Measurements from ENCODE around the gene ZRANB1.

Gene ZRANB1

GRCh38 chr10:124996127-124996853 lies 54.4 kb downstream of the ZRANB1 start:
- no peak for DNase-seq

- no peak for DNase-seq
Measured at GRCh38 chr10:124996854-124997215, 54.9 kb downstream of the ZRANB1 start.

GRCh38 chr10:124997306-124997705 lies 55.4 kb downstream of the ZRANB1 start:
- DNase-seq, result no peak

DNA sequence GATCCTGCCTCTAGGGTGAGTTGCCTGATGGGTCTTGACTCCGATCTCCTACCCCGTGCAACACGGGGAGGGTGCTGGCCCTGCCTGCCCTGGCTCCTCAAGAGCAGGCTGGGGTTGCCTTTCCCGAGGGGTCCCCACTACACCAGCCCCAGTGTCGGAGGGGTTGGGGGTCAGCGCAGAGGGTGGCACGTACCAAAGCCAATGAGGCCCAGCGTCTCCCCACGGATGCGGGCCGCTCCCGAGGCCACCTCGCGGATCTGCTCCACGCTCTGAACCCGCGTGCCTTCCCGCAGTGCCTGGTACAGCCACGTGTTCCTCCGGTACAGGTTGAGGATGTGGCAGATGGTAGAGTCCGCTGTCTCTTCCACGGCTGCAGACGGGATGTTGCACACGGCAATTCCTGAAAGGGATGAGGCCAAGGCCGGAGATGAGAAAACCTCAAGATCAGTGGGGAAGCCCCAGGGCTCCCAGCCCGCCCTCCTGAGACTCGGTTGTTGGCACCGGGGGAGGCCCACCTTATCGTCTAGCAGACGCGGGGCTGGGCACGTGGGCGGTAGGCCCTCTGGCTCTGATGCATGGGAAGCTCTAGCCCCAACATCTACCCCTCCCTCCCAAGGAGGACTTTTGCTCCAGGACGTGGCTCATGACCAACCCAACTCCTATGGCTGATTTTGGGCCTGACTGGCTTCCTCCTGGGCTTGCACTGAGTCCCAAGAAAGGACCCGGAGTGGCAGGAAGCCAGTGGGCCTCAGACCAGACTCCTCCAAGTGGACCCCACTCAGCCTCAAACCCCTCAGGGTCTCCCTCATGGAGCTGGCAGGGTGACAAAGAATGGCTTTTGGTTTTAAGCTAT lies 56.1 kb downstream of the ZRANB1 start:
- DNase-seq, result no peak

DNA sequence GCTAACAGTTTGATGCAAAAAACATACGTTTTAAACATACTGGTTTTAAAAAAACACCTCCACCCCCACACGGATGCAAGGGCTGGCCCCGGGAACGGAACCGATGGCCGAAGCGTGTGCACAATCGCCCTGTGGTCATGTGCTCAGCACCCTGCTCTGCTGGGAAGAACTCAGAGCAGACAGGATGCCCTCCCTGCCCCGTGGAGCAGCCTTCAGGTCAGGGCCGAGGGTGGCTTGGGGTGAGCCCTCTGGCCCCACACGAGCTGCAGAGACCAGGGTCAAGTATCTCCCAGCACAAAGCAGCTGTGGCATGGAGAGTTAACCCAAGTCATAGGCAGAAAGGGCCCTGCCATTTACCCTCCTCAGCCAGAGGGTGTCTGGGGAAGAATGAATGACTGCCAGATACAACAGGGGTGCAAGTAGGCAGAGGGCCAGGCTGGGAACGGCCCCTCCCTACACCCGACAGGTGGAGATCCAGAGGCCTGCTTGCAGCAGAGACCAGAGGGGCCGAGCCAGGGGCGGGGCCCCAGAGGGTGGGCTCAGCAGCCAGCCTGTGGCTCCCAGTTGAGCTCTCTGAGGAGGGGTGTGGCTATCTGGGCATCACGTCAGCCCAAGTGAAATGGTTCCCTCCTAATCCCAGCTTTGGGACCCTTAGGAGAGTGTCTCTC lies 56.8 kb downstream of the ZRANB1 start:
- no peak for DNase-seq

DNA sequence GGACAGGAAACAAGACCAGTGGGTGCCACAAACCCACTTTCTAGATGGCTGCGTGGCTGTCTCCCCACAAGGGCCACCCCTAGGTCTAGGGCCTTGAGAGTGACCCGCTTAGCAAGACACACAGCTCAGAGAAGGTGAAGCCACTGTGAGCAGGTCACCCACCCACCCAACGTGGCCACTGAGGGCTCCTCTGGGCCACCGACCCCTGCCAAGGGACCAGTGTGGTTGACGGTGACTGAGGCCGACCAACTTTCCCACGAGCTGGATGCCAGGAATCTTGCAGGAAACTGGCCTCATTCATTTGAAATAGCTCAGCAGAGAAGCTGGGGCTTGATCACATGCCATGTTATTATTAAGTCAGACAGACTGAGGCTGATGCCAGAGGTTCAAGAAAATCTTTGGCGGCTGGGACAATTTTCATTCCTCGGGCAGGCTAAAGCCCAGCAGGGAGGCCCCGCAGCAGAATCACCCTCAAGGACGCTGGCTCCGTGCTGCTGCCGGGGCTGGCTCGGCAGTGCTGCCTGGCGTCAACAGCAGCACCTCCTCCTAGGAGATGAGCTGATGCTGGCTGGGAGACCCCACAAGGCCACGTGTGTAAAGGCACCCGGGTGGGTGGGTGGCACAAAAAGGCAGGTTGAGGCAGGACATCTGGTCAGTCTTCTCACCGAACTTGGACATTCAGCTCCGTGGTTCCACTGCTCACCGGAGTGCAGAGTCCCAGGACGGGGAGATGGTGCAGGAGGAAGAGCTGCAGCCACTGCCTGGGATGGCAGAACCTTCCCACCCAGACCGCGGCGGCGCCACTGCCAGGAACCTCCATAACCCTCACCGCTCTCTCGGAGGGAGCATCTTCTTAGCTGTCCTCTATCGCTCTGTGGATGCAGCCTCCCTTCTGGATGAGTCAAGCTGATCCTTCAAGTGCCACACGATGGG lies 57.8 kb downstream of the ZRANB1 start:
- DNase-seq, result no peak

DNA sequence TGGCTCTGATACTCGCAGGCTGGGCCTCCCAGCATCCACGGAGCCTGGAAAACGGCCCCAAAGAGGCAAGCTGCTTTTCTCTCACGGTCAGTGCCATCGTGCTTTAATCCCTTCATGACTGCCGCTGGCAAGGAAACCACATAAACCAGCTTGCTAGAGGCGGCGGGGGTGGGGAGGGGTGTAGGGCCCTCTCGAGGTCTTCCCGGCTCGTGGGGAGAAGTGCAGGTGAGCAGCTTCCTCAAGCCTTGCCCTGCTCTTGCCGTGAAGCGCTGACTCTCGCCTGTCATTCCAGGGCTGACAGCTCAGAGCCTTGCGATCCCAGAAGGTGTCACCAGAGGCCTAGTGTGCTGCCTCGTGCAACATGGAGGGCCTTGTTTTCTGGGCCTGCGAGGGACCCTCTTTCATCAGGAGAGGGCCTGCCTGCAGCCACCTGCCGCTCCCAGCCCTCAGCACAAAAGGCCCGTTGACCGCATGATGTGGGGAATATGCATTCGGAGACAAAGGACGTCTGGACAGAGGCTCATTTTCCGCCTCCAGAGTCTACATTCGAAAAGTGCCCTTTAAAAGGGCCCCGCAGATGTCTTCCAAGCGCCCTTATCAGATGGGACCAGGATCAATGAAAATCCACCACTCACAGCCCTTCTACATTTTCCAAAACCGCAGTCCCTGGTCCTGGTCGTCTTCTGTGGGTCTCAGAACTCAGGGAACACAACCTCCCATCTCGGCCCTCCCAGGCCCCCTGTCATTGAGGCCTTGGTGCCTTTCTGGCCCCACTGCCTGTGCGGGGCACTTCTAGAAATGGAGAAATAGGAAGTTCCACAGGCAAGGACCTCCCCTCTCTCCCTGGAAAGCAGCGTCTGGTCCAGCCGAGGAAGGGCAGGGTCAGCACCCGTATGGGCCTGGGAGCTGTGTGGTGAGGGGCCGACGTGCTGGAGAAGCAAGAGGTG lies 58.7 kb downstream of the ZRANB1 start:
- DNase-seq, result no peak

DNA sequence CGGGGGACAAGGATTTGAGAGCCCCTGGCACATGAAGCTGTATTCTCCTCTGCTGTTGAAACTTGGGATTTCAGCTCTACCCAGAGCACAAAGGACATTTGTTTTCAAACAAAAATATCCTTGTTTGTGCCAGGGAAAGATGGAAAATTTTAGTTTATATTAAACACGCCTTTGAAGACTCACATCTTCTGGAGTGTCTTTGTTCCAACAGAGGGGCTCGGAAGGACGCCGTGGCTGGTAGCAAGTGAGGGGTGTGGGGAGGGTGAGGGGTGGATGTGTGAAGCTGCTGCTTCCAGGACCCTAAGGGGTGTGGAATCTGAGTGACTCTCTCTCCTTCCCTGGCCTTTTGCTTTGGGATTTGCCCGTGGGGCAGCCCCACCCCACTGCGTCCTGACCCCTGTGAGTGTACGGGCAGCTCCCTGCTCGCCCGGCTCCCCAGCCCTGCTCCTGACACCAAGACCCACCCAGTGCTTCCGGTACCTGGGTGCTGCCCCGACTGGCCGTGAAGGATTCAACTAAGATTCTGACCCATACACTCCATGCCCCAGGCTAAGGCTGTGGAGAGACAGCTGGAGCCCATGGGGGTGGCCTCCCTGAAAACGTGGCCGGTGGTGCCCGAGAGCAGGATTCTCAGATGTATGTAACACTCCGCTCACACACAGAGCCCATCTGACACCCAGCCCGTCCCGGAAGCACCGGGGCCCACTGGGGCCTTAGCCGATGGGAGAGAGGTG lies 59.6 kb downstream of the ZRANB1 start:
- no peak for DNase-seq

DNA sequence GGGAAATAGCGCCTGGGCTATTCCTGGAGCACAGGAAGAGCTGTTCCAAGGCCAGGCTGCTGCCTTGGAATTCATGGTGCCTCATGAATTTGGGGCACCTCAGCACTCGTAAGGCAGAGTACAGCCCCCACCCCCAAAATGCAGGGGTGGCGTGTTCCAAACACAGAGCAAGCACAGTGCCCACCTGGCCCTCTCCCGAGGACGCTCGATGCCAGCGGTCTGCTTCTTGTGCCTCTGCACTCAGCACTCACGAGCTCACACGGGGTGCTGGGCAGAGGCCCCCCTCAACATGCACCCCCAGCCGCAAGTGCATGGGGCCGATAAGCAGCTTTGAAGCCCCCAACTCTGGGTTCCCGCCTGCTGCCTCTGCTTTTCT lies 60.1 kb downstream of the ZRANB1 start:
- no peak for DNase-seq

DNA sequence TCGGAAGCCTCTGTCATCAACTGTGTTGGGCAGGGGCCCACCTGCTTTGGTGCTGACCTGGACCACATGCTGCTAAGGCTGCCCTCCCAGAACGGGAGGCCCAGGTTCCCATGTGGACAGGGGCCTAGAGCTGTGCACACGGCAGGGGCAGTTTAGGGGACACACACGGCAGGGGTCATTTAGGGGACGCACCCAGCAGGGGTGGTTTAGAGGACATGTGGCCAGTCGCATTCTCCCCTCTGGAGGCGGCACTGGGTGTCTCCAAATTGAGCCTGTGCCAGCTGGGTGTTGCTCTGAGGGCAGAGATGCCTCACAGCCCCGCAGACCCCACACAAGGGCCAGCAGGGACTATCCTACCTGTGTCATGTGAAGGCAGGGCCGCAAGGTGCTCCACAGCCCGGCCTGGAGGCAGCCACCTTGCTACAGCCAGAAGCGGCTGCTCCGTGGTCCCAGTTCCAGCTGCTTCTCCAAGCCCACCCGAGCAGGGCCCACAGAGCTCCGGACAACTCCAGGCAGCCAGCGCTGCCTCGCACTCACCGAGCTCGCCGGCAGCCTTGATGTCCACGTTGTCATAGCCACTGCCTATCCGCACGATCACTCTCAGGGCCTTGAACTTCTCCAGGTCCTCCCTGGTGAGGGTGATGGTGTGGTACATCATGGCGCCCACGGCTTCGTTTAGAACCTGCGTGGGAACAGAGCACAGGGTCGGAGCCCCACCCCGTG lies 60.7 kb downstream of the ZRANB1 start:
- no peak for DNase-seq

DNA sequence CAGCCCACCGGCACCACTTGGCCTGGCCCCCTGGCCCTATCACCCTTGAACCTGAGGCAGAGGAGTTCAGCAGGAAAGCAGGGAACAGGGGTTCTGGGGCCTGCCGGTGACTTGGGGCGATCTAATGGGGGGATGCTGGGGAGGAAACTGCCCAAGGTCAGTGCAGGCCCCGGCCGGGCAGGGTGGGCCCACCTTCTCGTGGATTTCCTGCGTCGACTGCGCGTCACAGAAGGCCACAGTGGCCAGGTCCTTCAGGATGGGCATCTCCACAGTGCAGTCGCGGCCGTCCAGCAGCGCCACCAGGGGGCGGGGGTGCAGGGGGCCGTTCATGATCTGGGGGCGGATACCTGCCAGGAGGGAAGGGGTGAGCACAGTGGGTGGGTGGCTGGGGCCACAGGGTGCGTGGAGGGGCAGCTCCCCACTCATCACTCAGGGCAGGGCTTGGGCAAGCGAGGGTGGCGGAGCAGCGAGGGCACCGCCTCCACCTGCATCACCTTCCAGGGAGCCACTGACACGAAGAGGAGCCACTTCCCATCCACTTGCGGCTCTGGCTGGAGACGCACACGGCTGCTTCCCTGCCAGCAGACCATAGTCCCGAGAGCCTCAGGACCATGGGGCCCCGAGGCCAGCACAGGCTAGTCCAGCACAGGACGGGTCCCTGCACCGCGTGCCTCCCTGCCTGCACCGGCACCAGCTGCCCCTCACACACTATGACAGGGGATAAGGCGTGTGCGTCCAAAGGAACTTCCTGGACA lies 61.4 kb downstream of the ZRANB1 start:
- no peak for DNase-seq

DNA sequence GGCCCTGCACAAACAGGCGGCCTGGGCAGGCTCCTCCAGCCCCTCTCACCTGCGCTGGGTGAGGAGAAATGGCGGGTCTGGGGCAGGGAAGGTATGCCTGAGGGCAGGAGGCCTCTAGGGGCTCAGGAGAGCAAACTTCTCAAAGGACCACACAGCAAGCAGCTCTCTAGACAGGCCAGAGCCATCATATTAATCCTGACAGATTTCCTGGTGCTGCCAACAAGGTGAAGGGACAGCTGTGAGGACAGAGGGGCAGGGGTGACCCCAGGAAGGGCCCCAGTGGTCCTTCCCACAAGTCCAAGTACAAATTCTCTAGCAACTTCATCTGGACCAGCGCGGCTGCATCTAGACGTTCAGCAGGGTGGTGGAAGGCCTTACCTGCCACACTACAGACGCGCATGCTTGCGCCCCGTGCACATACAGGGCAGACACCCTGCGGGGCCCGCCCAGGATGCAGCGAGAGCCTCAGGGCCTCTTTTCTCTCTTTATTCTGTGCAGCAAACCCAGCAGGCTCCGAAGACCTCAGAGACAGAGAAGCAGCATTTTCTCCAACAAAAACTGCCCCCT lies 62.1 kb downstream of the ZRANB1 start:
- no peak for DNase-seq

DNA sequence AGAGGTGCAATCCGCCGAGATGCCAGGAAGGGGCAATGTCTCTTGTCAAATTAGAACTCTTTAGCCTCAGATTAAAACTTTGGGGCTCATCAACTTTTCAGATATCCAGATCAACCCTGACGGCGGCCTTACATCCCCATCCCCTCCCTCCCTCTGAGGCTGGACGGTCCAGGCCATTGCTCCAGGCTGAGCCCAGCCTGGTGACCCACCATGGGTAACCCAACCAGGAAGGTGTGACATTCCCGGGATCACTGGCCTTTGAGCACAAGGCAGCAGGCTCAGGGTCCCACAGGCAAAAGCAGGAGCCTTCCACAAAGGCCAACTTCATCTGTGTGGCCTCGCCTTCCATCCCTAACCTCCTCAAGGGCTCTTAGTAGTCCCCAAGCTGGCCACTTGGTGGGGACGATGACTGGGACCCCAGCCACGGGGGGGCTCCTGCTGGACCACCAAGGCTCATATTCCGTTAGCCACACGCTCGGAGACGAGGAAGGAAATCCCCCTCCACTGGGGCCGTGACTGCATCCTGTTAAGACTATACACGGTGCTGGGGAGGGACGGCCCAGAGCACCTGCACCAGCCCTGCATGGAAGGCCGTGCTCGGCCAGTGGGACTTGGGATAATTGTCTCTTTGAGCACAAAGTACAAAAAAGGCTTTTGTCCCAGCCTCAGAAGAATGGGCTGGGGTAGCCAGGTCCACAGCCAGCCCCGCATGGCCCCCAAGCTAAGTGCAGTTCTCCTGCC lies 62.8 kb downstream of the ZRANB1 start:
- DNase-seq, result no peak

DNA sequence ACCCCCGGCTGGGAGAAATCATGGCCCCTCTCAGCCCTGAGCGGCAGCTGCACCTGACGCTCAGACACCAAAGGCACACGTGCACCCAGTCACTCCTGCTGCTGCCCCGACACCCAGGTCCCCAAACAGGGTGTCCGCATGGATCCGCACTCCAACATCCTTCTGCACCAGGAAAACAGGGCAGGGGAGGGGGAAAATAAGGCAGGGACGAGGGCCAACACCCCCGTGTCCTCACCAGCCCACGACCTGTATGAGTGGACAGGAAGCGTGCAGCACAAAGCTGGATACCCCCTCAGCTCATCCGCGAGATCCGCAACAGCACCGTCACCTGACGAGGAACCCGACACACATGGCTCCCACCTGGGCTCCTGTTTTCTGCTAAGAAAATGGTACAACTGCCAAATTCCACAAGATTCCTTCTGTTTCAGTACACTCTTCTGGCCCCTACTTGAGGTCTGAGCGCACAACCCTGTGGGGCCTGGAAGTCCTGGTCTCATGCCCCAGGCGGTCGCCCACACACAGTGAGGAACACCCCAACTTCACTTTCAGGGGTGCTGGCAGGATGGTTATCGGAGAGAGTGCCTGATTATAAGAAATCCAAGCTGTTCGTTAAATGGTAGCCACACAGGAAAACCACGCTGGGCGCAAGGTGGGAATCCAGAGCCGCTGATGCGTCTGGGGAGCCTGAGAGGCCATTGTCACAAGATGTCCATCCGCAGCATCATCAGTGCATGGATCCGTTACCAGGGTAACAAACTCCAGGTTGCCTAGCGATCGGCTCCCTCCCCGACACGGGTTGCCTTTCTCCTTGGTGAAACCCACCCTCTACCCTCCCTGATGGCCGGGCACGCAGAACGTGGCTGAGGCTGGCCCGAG lies 63.6 kb downstream of the ZRANB1 start:
- no peak for DNase-seq

GRCh38 chr10:125006188-125006680 lies 64.3 kb downstream of the ZRANB1 start:
- no peak for DNase-seq

DNA sequence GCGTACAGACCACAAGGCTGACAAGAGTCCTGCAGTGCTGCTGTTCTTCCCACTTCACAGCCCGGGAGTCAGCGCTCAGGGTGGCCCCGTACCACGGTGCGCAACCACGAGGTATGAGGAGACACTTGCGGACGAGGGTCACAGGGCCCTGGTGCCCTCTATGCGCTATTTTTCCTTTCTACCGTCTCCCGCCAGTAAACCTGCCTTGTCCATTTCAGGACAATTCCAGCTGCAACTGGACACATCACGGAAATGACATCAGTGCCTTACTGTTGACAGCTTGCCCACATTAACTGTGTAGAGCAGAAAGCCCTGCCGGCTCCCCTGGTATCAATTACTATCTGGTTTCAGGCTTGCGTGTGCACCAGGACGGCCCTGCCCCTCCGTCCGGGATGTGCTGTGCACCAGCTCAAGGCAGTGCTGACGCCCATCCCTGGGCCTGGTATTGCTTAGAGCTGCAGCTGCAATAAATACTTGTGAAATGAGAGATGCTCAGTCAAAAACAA lies 65.1 kb downstream of the ZRANB1 start:
- DNase-seq, result no peak

DNA sequence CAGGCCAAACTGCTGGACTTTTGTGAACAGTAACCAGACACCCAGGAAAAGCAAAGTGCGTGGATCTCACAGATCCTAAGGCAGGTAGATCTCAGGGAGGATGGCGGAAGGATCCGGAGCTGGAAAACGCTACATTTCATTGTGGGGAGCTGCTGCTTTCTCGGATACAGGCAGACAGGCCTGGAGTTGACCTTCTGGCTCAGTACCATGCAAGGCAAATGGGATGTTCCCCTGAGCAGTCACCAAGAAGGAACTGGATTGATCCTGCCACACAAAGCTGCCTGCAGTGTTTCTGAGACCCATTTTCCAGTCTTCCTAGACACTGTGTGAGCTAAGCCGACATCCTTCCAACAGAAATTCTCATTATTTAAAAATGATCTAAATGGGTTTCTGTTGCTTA lies 65.5 kb downstream of the ZRANB1 start:
- no peak for DNase-seq
